Measurements from ENCODE around the gene RHCE.
"Not testable (repeated sequence)": the region's sequence is repeated elsewhere in the genome, so short reads cannot be mapped to it uniquely, and the experiment has no call there.

DNA sequence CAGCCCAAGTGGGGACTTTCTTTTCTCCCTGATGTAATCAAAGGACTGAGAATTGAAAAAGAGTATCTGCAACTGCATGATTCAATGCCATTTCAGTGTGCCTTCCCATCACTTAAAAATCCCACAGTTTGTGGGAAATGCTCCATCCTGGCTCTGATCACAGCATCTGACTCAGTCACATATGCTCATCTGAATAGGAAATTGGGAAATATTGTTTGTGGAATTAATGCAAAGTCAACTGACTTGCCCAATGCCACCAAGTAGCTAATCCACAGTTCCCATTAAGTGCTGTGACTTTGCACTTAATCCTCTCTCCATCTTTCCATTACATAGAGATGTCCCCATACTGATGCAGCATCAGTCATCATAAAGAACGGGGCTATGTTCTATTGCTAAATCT is 37.5 kb downstream of the RHCE start:
- TF ChIP-seq, protein P1, sequence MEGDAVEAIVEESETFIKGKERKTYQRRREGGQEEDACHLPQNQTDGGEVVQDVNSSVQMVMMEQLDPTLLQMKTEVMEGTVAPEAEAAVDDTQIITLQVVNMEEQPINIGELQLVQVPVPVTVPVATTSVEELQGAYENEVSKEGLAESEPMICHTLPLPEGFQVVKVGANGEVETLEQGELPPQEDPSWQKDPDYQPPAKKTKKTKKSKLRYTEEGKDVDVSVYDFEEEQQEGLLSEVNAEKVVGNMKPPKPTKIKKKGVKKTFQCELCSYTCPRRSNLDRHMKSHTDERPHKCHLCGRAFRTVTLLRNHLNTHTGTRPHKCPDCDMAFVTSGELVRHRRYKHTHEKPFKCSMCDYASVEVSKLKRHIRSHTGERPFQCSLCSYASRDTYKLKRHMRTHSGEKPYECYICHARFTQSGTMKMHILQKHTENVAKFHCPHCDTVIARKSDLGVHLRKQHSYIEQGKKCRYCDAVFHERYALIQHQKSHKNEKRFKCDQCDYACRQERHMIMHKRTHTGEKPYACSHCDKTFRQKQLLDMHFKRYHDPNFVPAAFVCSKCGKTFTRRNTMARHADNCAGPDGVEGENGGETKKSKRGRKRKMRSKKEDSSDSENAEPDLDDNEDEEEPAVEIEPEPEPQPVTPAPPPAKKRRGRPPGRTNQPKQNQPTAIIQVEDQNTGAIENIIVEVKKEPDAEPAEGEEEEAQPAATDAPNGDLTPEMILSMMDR (conservative IDR thresholded peaks at IDR 0.05; ENCODE audit: low read length): not testable (repeated sequence)
- not testable (repeated sequence) for TF ChIP-seq EZH2phosphoT487 (IDR thresholded peaks at IDR 0.05; ENCODE audit: borderline replicate concordance, low read depth, low read length)
